SHP77 (cell line): ENCODE data around the gene TNFSF10.

Experiments
- DNase-seq, 2 experiments: peaks; one replicate each; lab custom pipeline; 2025; lab: John Stamatoyannopoulos, UW

The TNFSF10 gene

GRCh38 chr3:172516318-172517214 lies 6.7 kb downstream of the TNFSF10 start:
- DNase-seq: no peak

- no peak for DNase-seq
Observed at GRCh38 chr3:172515130-172515918, 7.9 kb downstream of the TNFSF10 start.

GRCh38 chr3:172514678-172515077 lies 8.6 kb downstream of the TNFSF10 start:
- DNase-seq: no peak

- no peak for DNase-seq
Observed at GRCh38 chr3:172513488-172513887, 9.7 kb downstream of the TNFSF10 start.

- no peak for DNase-seq
Observed at GRCh38 chr3:172511783-172512762, 11.2 kb downstream of the TNFSF10 start.

- DNase-seq: no peak
Observed at GRCh38 chr3:172506094-172506493, 17.1 kb downstream of the TNFSF10 start.

- no peak for DNase-seq
Observed at GRCh38 chr3:172501540-172501939, 21.7 kb downstream of the TNFSF10 start.

- DNase-seq: peak; percentile 24 to 42
Observed at GRCh38 chr3:172490198-172490669, 33.0 kb downstream of the TNFSF10 start.

GRCh38 chr3:172478116-172478515 lies 45.1 kb downstream of the TNFSF10 start:
- no peak for DNase-seq

GRCh38 chr3:172476347-172476746 lies 46.9 kb downstream of the TNFSF10 start:
- no peak for DNase-seq

- no peak for DNase-seq
Observed at GRCh38 chr3:172475703-172476102, 47.5 kb downstream of the TNFSF10 start.

GRCh38 chr3:172471903-172472302 lies 51.3 kb downstream of the TNFSF10 start:
- no peak for DNase-seq

- no peak for DNase-seq
Observed at GRCh38 chr3:172470588-172470987, 52.6 kb downstream of the TNFSF10 start.

GRCh38 chr3:172467170-172467824 lies 55.9 kb downstream of the TNFSF10 start:
- DNase-seq: no peak

- DNase-seq: no peak
Observed at GRCh38 chr3:172466553-172467130, 56.6 kb downstream of the TNFSF10 start.

GRCh38 chr3:172465281-172465680 lies 57.9 kb downstream of the TNFSF10 start:
- DNase-seq: no peak

- DNase-seq: no peak
Observed at GRCh38 chr3:172464306-172464705, 58.9 kb downstream of the TNFSF10 start.

- peak in 1 of 2 experiments; percentile 15 for DNase-seq
Observed at GRCh38 chr3:172461530-172462138, 61.6 kb downstream of the TNFSF10 start.

GRCh38 chr3:172456404-172456803 lies 66.8 kb downstream of the TNFSF10 start:
- no peak for DNase-seq
